Panc1 (cell line): ENCODE data around the gene COL4A3. TPM values are rescaled to one million over a fixed set of nuclear protein-coding genes. Genes with fewer than 3 reads are reported as not detected.

ENCODE experiments used
- ATAC-seq: fragments of 200-7000 bp; cut with Tn5 transposase; 2 replicates; pipeline ENCODE4 v1.9.1; 2020; ENCODE audit warnings: mild to moderate bottlenecking, moderate library complexity
- BruUV-seq: library from RNA; stranded (reverse); fragments of 400-500 nt; replicated peaks from 2 replicates; lab custom pipeline; 2021; lab: Mats Ljungman, UMichigan
- CTCF ChIA-PET: fragments of 300-600 bp; sonication (Branson Sonifier 250); formaldehyde crosslinking; loops from one replicate; lab custom pipeline; 2022; ENCODE audit warnings: antibody characterized with exemption; lab: Charles Lee
- POLR2A ChIA-PET: fragments of 300-600 bp; sonication (Branson Sonifier 250); formaldehyde crosslinking; loops from one replicate; lab custom pipeline; 2022; ENCODE audit warnings: antibody characterized with exemption; lab: Charles Lee
- DNase-seq: peaks from one replicate; pipeline ENCODE4 v3.0.0-alpha.2; 2010; ENCODE audit warnings: low read depth, low spot score
- H3K27ac ChIP-seq: 2 replicates; pipeline ENCODE4 v1.5.1; 2011; ENCODE audit warnings: mild to moderate bottlenecking, low read length, inconsistent platforms
- H3K27me3 ChIP-seq: fragments of 200-500 bp; sonication (Bioruptor generic); 2 replicates; pipeline ENCODE4 v1.6.0; 2014; ENCODE audit warnings: low read length, inconsistent platforms; ENCODE audit not compliant: control insufficient read depth, insufficient read depth
- H3K36me3 ChIP-seq: fragments of 200-500 bp; sonication (Bioruptor generic); 2 replicates; pipeline ENCODE4 v1.5.1; 2014; ENCODE audit warnings: inconsistent platforms, mild to moderate bottlenecking, low read length, moderate library complexity; ENCODE audit not compliant: control insufficient read depth, insufficient read depth
- H3K4me1 ChIP-seq: 2 replicates; pipeline ENCODE4 v1.5.1; 2011; ENCODE audit warnings: inconsistent platforms, mild to moderate bottlenecking, low read length, moderate library complexity; ENCODE audit not compliant: control insufficient read depth, insufficient read depth
- H3K4me3 ChIP-seq, 2 experiments: 2 replicates each; pipeline ENCODE4 v1.5.1; 2011 to 2012; ENCODE audit warnings: low read depth in 2 of 2, low read length in 2 of 2, mild to moderate bottlenecking in 2 of 2, inconsistent platforms in 1 of 2, moderate library complexity in 1 of 2
- H3K9me3 ChIP-seq: fragments of 200-500 bp; sonication (Bioruptor generic); 2 replicates; pipeline ENCODE4 v1.5.1; 2014; ENCODE audit warnings: low read depth, mild to moderate bottlenecking, inconsistent platforms, low read length, moderate library complexity; ENCODE audit not compliant: control insufficient read depth, insufficient read depth
- CTCF ChIP-seq: fragments of 450-650 bp; IDR thresholded peaks from 2 replicates; pipeline ENCODE4 v1.5.1; 2017; ENCODE audit warnings: mild to moderate bottlenecking
- POLR2AphosphoS5 ChIP-seq: IDR thresholded peaks from 2 replicates; pipeline ENCODE4 v1.6.1; 2012; ENCODE audit warnings: mild to moderate bottlenecking, low read depth, low read length, moderate library complexity
- REST ChIP-seq, 2 experiments: IDR thresholded peaks; 2 replicates each; pipeline ENCODE4 v1.6.1; 2011 to 2012; ENCODE audit warnings: low read depth in 2 of 2, control low read depth in 1 of 2, low read length in 1 of 2, mild to moderate bottlenecking in 1 of 2, moderate library complexity in 1 of 2; ENCODE audit not compliant: insufficient read depth in 1 of 2
- SIN3A ChIP-seq: IDR thresholded peaks from 2 replicates; pipeline ENCODE4 v1.6.1; 2012; ENCODE audit warnings: low read depth, mild to moderate bottlenecking, low read length, moderate library complexity, borderline replicate concordance; ENCODE audit not compliant: insufficient read depth
- TCF7L2 ChIP-seq: IDR thresholded peaks from 2 replicates; pipeline ENCODE4 v1.6.1; 2011; ENCODE audit warnings: mild to moderate bottlenecking, low read depth, low read length, inconsistent platforms
- in situ Hi-C: cut with HindIII; loops from 2 replicates; pipeline ENCODE4 v1.10.0; 2016; ENCODE audit warnings: low sequenced_read_pairs, low pct_unique_long_range_greater_than_20kb
- intact Hi-C: fragments of 100-400 bp; cut with micrococcal nuclease; formaldehyde crosslinking; loops from one replicate; pipeline ENCODE4 v1.10.0; 2022; ENCODE audit not compliant: unreplicated experiment
- total RNA-seq: library from RNA; stranded (reverse); gene quantifications from one replicate; pipeline ENCODE4 v1.2.1, GENCODE V29; 2021; ENCODE audit not compliant: unreplicated experiment

The COL4A3 gene
- total RNA-seq, 1 experiment from 2014 or later, result 0.18 TPM

- CTCF ChIA-PET, result no interaction called here
Observed at GRCh38 chr2:227287771-227288170, 123.3 kb downstream of the COL4A3 start.

GRCh38 chr2:227292314-227292713 is 127.9 kb downstream of the COL4A3 start:
- Histone ChIP-seq H3K27ac (no peak overlapping the region), H3K36me3 (no peaks in the 10 kb centered on the region), H3K9me3 (no peaks in the 10 kb centered on the region), H3K4me3 (no peak overlapping the region), H3K4me1 (no peaks in the 10 kb centered on the region), H3K27me3 (no peaks in the 10 kb centered on the region)
- ChIA-PET CTCF (no interaction called here), POLR2A (no interaction called here)
- no peak for ATAC-seq
- intact Hi-C loops, result no loop called here
- TF ChIP-seq SIN3A (no peak), REST (IDR thresholded peaks at IDR 0.05; ENCODE audit: insufficient read depth in 1 of 2, low read depth in 2 of 2, low read length in 1 of 2) (no peak), POLR2AphosphoS5 (no peak), TCF7L2 (no peak), CTCF (no peak)
- in situ Hi-C loops, result no loop called here
- DNase-seq, result no peak
- BruUV-seq, result no TSS peak

More at GRCh38 chr2:227287771-227288170, 123.3 kb downstream of the COL4A3 start:
- intact Hi-C loops (no loop called here), in situ Hi-C loops (no loop called here)
- Histone ChIP-seq H3K27ac (no peak overlapping the region), H3K27me3 (no peaks in the 10 kb centered on the region), H3K4me1 (no peaks in the 10 kb centered on the region), H3K36me3 (no peaks in the 10 kb centered on the region), H3K4me3 (no peak overlapping the region), H3K9me3 (no peaks in the 10 kb centered on the region)
- POLR2A ChIA-PET, result no interaction called here
- no peak for ATAC-seq
- TF ChIP-seq REST (IDR thresholded peaks at IDR 0.05; ENCODE audit: insufficient read depth in 1 of 2, low read depth in 2 of 2, low read length in 1 of 2), result no peak
- DNase-seq, result no peak
- BruUV-seq, result no TSS peak
